Sigmoid colon (tissue), 3 donors: ENCODE data around the gene NEAT1.

ENCODE experiments used
- POLR2A ChIP-seq, 2 donors: fragments of 450-650 bp; IDR thresholded peaks; one replicate each; pipeline ENCODE4 v1.6.1; 2016; ENCODE audit warnings: antibody characterized with exemption in 2 of 2, mild to moderate bottlenecking in 2 of 2, moderate library complexity in 2 of 2
- TF ChIP-seq, protein P1 (sequence below), 4 experiments: fragments of 450-650 bp in 3 of 4; fragments of 200-600 bp in 1 of 4; IDR thresholded peaks; one replicate each; pipeline ENCODE4 v1.5.1; 2016 to 2019; ENCODE audit warnings: antibody characterized with exemption in 4 of 4, mild to moderate bottlenecking in 3 of 4, moderate library complexity in 2 of 4

DNA sequence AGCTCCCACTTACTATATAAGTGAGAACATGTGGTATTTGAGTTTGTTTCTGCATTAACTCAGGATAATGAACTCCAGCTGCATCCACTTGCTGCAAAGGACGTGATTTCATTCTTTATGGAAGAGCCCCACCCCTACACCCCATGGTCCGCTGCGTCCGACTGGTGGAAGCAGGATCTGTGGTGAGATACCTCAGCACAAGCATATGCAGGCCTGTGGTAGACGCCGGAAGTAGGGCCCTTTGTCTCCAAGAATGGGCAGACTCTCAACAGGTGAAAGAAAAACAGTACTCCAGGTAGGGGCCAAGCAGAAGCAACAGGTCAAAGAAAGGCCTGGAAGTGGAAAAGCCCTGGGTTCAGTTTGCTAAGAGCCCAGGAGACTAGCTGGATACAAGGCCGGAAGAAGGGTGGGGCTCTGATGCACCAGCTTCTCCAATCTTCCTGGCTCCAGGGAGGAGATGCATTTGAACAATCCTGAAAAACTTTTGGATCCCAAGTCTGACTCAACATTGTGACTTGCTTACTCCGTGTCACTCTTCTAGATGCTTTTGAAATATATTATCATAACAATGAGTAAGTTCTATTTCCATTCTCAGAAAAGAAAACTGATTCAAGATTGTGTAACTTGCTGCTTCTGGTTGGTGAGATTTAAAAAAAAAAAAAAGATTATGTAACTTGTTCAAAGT lies 30.4 kb downstream of the NEAT1 start:
- TF ChIP-seq POLR2A (IDR thresholded peaks at IDR 0.05), result no peak
- TF ChIP-seq, protein P1, sequence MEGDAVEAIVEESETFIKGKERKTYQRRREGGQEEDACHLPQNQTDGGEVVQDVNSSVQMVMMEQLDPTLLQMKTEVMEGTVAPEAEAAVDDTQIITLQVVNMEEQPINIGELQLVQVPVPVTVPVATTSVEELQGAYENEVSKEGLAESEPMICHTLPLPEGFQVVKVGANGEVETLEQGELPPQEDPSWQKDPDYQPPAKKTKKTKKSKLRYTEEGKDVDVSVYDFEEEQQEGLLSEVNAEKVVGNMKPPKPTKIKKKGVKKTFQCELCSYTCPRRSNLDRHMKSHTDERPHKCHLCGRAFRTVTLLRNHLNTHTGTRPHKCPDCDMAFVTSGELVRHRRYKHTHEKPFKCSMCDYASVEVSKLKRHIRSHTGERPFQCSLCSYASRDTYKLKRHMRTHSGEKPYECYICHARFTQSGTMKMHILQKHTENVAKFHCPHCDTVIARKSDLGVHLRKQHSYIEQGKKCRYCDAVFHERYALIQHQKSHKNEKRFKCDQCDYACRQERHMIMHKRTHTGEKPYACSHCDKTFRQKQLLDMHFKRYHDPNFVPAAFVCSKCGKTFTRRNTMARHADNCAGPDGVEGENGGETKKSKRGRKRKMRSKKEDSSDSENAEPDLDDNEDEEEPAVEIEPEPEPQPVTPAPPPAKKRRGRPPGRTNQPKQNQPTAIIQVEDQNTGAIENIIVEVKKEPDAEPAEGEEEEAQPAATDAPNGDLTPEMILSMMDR (IDR thresholded peaks at IDR 0.05), result no peak
